Measurements from ENCODE around the gene DOCK7. TPM values are rescaled to one million over a fixed set of nuclear protein-coding genes. Genes with fewer than 3 reads are reported as not detected.

Gene DOCK7
- total and polyA plus RNA-seq, 2 of the 13 experiments (the other 11 are each of a cell fraction or from before 2014, with no cell fraction given) = 45.7 to 67.2 TPM

- no peak for TF ChIP-seq RARG (CRISPR knock-in tag; IDR thresholded peaks at IDR 0.05; ENCODE audit: low read depth)
- TF ChIP-seq CCDC6 (CRISPR knock-in tag; IDR thresholded peaks at IDR 0.05) = no peak
- TF ChIP-seq, protein P1, sequence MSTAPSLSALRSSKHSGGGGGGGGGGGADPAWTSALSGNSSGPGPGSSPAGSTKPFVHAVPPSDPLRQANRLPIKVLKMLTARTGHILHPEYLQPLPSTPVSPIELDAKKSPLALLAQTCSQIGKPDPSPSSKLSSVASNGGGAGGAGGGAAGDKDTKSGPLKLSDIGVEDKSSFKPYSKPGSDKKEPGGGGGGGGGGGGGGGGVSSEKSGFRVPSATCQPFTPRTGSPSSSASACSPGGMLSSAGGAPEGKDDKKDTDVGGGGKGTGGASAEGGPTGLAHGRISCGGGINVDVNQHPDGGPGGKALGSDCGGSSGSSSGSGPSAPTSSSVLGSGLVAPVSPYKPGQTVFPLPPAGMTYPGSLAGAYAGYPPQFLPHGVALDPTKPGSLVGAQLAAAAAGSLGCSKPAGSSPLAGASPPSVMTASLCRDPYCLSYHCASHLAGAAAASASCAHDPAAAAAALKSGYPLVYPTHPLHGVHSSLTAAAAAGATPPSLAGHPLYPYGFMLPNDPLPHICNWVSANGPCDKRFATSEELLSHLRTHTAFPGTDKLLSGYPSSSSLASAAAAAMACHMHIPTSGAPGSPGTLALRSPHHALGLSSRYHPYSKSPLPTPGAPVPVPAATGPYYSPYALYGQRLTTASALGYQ (CRISPR knock-in tag; IDR thresholded peaks at IDR 0.05) = no peak
- no peak for TF ChIP-seq TFE3 (CRISPR knock-in tag; IDR thresholded peaks at IDR 0.05)
- 0 out of 2 replicates have a peak, but pooled peaks have one; percentile 4 for TF ChIP-seq IRF2 (CRISPR knock-in tag; IDR thresholded peaks at IDR 0.05)
- TF ChIP-seq, protein P2, sequence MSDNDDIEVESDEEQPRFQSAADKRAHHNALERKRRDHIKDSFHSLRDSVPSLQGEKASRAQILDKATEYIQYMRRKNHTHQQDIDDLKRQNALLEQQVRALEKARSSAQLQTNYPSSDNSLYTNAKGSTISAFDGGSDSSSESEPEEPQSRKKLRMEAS (IDR thresholded peaks at IDR 0.05) = no peak
- no peak for TF ChIP-seq CBX1 (IDR thresholded peaks at IDR 0.05; ENCODE audit: low read depth)
- TF ChIP-seq, protein P3, sequence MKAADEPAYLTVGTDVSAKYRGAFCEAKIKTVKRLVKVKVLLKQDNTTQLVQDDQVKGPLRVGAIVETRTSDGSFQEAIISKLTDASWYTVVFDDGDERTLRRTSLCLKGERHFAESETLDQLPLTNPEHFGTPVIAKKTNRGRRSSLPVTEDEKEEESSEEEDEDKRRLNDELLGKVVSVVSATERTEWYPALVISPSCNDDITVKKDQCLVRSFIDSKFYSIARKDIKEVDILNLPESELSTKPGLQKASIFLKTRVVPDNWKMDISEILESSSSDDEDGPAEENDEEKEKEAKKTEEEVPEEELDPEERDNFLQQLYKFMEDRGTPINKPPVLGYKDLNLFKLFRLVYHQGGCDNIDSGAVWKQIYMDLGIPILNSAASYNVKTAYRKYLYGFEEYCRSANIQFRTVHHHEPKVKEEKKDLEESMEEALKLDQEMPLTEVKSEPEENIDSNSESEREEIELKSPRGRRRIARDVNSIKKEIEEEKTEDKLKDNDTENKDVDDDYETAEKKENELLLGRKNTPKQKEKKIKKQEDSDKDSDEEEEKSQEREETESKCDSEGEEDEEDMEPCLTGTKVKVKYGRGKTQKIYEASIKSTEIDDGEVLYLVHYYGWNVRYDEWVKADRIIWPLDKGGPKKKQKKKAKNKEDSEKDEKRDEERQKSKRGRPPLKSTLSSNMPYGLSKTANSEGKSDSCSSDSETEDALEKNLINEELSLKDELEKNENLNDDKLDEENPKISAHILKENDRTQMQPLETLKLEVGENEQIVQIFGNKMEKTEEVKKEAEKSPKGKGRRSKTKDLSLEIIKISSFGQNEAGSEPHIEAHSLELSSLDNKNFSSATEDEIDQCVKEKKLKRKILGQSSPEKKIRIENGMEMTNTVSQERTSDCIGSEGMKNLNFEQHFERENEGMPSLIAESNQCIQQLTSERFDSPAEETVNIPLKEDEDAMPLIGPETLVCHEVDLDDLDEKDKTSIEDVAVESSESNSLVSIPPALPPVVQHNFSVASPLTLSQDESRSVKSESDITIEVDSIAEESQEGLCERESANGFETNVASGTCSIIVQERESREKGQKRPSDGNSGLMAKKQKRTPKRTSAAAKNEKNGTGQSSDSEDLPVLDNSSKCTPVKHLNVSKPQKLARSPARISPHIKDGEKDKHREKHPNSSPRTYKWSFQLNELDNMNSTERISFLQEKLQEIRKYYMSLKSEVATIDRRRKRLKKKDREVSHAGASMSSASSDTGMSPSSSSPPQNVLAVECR (CRISPR knock-in tag; IDR thresholded peaks at IDR 0.05; ENCODE audit: borderline replicate concordance) = 0 out of 2 replicates have a peak, but pooled peaks have one; percentile 11
- TF ChIP-seq ZNF574 (CRISPR knock-in tag; IDR thresholded peaks at IDR 0.05) = no peak
- no peak for TF ChIP-seq PRDM15 (CRISPR knock-in tag; IDR thresholded peaks at IDR 0.05)
- TF ChIP-seq HDAC6 (IDR thresholded peaks at IDR 0.05; ENCODE audit: low read depth, low read length) = no peak
- TF ChIP-seq TOE1 (CRISPR knock-in tag; IDR thresholded peaks at IDR 0.05) = no peak
- peak; percentile 44; the same call in 1 of the 2 replicates for TF ChIP-seq CEBPB (IDR thresholded peaks at IDR 0.05; ENCODE audit: borderline replicate concordance, low read depth, low read length)
- 0 out of 2 replicates have a peak, but pooled peaks have one; percentile 6 for TF ChIP-seq ZKSCAN8 (CRISPR knock-in tag; IDR thresholded peaks at IDR 0.05; ENCODE audit: borderline replicate concordance)
- TF ChIP-seq ZNF629 (CRISPR knock-in tag; conservative IDR thresholded peaks at IDR 0.05) = peak; percentile 95
Observed at GRCh38 chr1:62689524-62689923, 1.3 kb upstream of the DOCK7 start (continued).

Measured in HepG2 (cell line).